ENCODE measurements around the gene SLIT3. TPM values are rescaled to one million over a fixed set of nuclear protein-coding genes. Genes with fewer than 3 reads are reported as not detected.

SLIT3 gene
- total RNA-seq, 2 experiments from 2014 or later: 5.4 to 7.3 TPM

DNA sequence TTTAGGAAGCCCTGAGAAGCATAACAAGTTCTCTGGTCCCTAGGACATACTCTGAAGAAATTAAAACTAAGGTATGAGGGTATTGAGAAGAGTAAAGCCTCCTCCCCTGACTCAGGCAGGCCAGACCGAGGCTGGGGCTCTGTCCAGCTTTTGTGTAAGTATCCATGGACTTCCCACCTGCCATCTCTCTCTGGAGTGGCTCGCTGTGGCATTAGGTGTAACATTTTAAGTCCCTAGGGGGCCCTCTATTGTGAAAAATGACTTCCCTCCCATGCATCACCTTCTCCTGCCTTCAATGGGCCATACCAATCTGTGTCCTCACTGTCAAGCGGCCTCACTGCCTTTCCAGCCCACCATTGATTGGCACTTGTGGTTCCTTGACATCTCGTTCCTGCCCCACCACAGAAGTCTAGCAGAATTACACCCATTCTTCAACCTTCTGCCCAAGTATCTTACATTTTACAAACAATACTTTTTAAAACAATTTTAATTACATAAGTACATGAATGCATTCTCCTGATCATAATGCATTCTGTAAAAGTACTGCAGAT, 205.5 kb downstream of the SLIT3 start:
- no peak overlapping the region for H3K27ac Mint-ChIP-seq
- H3K27me3 Mint-ChIP-seq: peaks cover 6% of the 10 kb centered on the region
- no peak overlapping the region for H3K4me3 Mint-ChIP-seq
- intact Hi-C loops (cut with DNase I, micrococcal nuclease): no loop called here
- no peaks in the 10 kb centered on the region for H3K36me3 Mint-ChIP-seq (ENCODE audit: low read depth)
- CTCF ChIA-PET: no interaction called here
- ATAC-seq (no peak), DNase-seq (no peak)
- POLR2A ChIA-PET: no interaction called here
- no peaks in the 10 kb centered on the region for H3K9me3 Mint-ChIP-seq (ENCODE audit: low read depth)
- no peaks in the 10 kb centered on the region for H3K4me1 Mint-ChIP-seq

DNA sequence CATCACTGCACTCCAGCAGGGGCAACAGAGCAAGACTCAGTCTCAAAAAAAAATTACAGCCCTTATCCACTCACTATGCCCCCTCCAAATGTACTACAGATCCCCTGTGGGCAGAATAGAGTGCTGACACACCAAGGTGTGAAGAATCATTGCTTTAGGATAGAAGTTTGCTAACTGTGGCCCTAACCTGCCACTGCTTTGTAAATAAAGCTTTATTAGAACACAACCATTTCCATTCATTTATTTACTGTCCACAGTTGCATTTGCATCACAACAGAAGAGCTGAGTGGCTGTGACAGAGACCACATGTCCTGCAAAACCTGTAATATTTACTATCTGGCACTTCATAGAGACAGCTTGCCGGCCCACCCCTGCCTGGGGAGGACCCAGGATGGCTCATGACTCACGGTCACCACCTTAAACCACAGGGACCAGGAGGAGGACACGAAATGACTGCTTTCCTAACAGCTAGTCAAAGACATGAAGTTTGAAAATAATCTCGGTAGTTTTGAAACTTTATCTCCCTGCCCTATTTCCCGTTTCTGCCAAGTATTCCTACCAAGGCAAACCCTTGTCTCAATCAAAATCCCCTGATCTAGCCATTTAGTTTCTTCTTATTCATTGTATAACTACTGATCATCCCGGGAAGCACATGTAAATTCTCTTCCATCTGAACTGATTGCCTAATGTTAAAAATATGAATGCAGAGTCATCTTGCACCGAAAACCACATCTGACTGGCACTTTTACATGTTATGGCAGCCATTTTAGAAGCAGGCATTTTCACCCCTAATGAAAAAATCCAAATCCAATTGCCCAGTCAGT, 206.1 kb downstream of the SLIT3 start:
- ChIA-PET POLR2A (no interaction called here), CTCF (interaction anchor here (0.6 kb wide), 1 partner anchor 142 kb away, joined by 3 read pairs; no protein-coding TSS in a partner anchor)
- H3K9me3 Mint-ChIP-seq (ENCODE audit: low read depth): no peaks in the 10 kb centered on the region
- intact Hi-C loops (cut with DNase I, micrococcal nuclease): no loop called here
- H3K4me1 Mint-ChIP-seq: no peaks in the 10 kb centered on the region
- H3K27ac Mint-ChIP-seq: no peak overlapping the region
- ATAC-seq (no peak), DNase-seq (no peak)
- peaks cover 6% of the 10 kb centered on the region for H3K27me3 Mint-ChIP-seq
- no peaks in the 10 kb centered on the region for H3K36me3 Mint-ChIP-seq (ENCODE audit: low read depth)
- no peak overlapping the region for H3K4me3 Mint-ChIP-seq

DNA sequence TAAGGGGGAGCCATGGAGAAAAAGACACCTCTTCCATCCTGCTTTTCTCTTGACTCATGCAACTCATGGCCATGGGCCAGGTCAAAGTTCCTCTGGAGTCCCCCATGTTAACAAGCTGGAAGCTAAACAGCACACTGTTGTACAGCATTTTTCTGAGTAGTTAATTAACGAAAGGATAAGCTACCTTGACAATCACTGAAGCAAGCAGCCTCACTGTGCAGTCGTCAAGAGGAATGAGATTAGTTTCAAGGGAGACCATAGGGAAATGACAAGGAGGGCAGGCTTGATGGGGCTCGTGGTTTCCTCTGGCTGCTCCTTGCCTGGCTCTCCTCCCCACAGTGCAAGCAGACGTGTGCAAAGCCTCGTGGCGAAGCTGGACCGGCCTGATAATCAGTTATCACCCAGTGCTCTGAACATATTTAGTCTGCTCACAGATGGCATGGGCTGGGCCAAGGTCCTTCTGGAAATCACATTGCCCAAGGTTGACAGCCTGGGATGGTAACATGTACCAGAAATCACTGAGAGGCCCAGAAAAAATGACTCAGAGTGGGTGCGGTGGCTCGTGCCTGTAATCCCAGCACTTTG, 209.5 kb downstream of the SLIT3 start:
- Mint-ChIP-seq H3K27ac (no peak overlapping the region), H3K4me3 (no peak overlapping the region), H3K4me1 (no peaks in the 10 kb centered on the region), H3K27me3 (peaks cover 4% of the 10 kb centered on the region), H3K36me3 (ENCODE audit: low read depth) (no peaks in the 10 kb centered on the region), H3K9me3 (ENCODE audit: low read depth) (no peaks in the 10 kb centered on the region)
- DNase-seq (no peak), ATAC-seq (no peak)
- POLR2A ChIA-PET: no interaction called here
- CTCF ChIA-PET: interaction anchor here (0.9 kb wide), 1 partner anchor 50 kb away, joined by 4 read pairs; no protein-coding TSS in a partner anchor
- intact Hi-C loops (cut with DNase I, micrococcal nuclease): no loop called here

- POLR2A ChIA-PET: no interaction called here
- no peak overlapping the region for H3K27ac Mint-ChIP-seq
- CTCF ChIA-PET: no interaction called here
- H3K36me3 Mint-ChIP-seq (ENCODE audit: low read depth): no peaks in the 10 kb centered on the region
- ATAC-seq (no peak), DNase-seq (no peak)
- H3K4me1 Mint-ChIP-seq: no peaks in the 10 kb centered on the region
- H3K9me3 Mint-ChIP-seq (ENCODE audit: low read depth): no peaks in the 10 kb centered on the region
- H3K4me3 Mint-ChIP-seq: no peak overlapping the region
- intact Hi-C loops (cut with DNase I, micrococcal nuclease): loop anchor here in 1 of 2 experiments (5.0 kb wide), 1 partner anchor 102 kb away; no protein-coding TSS in a partner anchor
- no peaks in the 10 kb centered on the region for H3K27me3 Mint-ChIP-seq
These were observed 211.6 kb downstream of the SLIT3 start for GRCh38 chr5:169089343-169089742.

GRCh38 chr5:169088028-169088725, 212.8 kb downstream of the SLIT3 start:
- no peak overlapping the region for H3K4me3 Mint-ChIP-seq
- CTCF ChIA-PET: no interaction called here

DNA sequence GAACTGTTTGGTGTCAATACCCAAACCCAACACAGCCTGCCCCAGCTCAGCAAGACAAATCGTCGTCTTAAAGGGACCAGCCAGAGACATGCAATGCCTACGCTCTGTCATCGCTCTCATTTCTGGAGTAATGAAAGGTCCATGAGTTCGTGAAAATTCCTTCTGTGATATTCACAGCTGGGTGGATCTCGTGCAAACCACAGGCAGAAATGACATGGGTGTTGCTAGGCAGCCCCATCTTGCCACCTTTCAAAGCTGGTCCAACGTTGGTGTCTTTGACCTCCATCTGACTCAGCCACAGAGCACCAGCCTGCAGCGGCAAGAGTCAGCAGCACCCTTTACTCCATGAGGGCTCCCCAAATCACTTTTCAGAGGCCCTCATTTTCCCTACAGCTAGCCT, 215.3 kb downstream of the SLIT3 start:
- intact Hi-C loops (cut with DNase I, micrococcal nuclease): loop anchor here in 1 of 2 experiments (5.0 kb wide), 1 partner anchor 98 kb away; no protein-coding TSS in a partner anchor

More at GRCh38 chr5:169088028-169088725, 212.8 kb downstream of the SLIT3 start:
- Mint-ChIP-seq H3K27ac (no peak overlapping the region), H3K4me1 (no peaks in the 10 kb centered on the region), H3K36me3 (ENCODE audit: low read depth) (no peaks in the 10 kb centered on the region), H3K27me3 (no peaks in the 10 kb centered on the region), H3K9me3 (ENCODE audit: low read depth) (no peaks in the 10 kb centered on the region)
- ATAC-seq: no peak
- DNase-seq: no peak
- POLR2A ChIA-PET: no interaction called here
- intact Hi-C loops (cut with DNase I, micrococcal nuclease): loop anchor here in 1 of 2 experiments (5.0 kb wide), 1 partner anchor 101 kb away; no protein-coding TSS in a partner anchor

GRCh38 chr5:169085212-169085611, 215.7 kb downstream of the SLIT3 start:
- Mint-ChIP-seq H3K27me3 (no peaks in the 10 kb centered on the region), H3K9me3 (ENCODE audit: low read depth) (no peaks in the 10 kb centered on the region), H3K36me3 (ENCODE audit: low read depth) (no peaks in the 10 kb centered on the region), H3K4me1 (no peaks in the 10 kb centered on the region), H3K4me3 (no peak overlapping the region), H3K27ac (no peak overlapping the region)
- POLR2A ChIA-PET: no interaction called here
- intact Hi-C loops (cut with DNase I, micrococcal nuclease): loop anchor here in 1 of 2 experiments (5.0 kb wide), 1 partner anchor 98 kb away; no protein-coding TSS in a partner anchor
- DNase-seq: no peak
- no peak for ATAC-seq
- CTCF ChIA-PET: no interaction called here

More for the DNA sequence above, 215.3 kb downstream of the SLIT3 start:
- POLR2A ChIA-PET: no interaction called here
- DNase-seq: no peak
- Mint-ChIP-seq H3K27ac (no peak overlapping the region), H3K9me3 (ENCODE audit: low read depth) (no peaks in the 10 kb centered on the region), H3K27me3 (no peaks in the 10 kb centered on the region), H3K4me3 (no peak overlapping the region), H3K4me1 (no peaks in the 10 kb centered on the region), H3K36me3 (ENCODE audit: low read depth) (no peaks in the 10 kb centered on the region)
- CTCF ChIA-PET: no interaction called here
- no peak for ATAC-seq

- ChIA-PET POLR2A (no interaction called here), CTCF (no interaction called here)
- no peak for DNase-seq
- intact Hi-C loops (cut with DNase I, micrococcal nuclease): loop anchor here in 1 of 2 experiments (5.0 kb wide), 1 partner anchor 97 kb away; no protein-coding TSS in a partner anchor
- no peaks in the 10 kb centered on the region for H3K9me3 Mint-ChIP-seq (ENCODE audit: low read depth)
- H3K27me3 Mint-ChIP-seq: no peaks in the 10 kb centered on the region
- H3K36me3 Mint-ChIP-seq (ENCODE audit: low read depth): no peaks in the 10 kb centered on the region
- H3K27ac Mint-ChIP-seq: no peak overlapping the region
- no peak for ATAC-seq
- no peaks in the 10 kb centered on the region for H3K4me1 Mint-ChIP-seq
- no peak overlapping the region for H3K4me3 Mint-ChIP-seq
These were observed 216.2 kb downstream of the SLIT3 start for GRCh38 chr5:169084775-169085174.

GRCh38 chr5:169083394-169084018, 217.4 kb downstream of the SLIT3 start:
- ChIA-PET CTCF (no interaction called here), POLR2A (no interaction called here)
- no peaks in the 10 kb centered on the region for H3K36me3 Mint-ChIP-seq (ENCODE audit: low read depth)
- no peak overlapping the region for H3K4me3 Mint-ChIP-seq
- ATAC-seq: no peak
- DNase-seq: no peak
- no peak overlapping the region for H3K27ac Mint-ChIP-seq
- H3K4me1 Mint-ChIP-seq: no peaks in the 10 kb centered on the region
- H3K27me3 Mint-ChIP-seq: no peaks in the 10 kb centered on the region
- intact Hi-C loops (cut with DNase I, micrococcal nuclease): no loop called here
- no peaks in the 10 kb centered on the region for H3K9me3 Mint-ChIP-seq (ENCODE audit: low read depth)

- POLR2A ChIA-PET: no interaction called here
- CTCF ChIA-PET: interaction anchor here (1.1 kb wide), 1 partner anchor 9 kb away, joined by 3 read pairs; no protein-coding TSS in a partner anchor
- H3K27ac Mint-ChIP-seq: no peak overlapping the region
These were observed 219.8 kb downstream of the SLIT3 start for GRCh38 chr5:169081000-169081724.

More at GRCh38 chr5:169081000-169081724, 219.8 kb downstream of the SLIT3 start:
- no peaks in the 10 kb centered on the region for H3K27me3 Mint-ChIP-seq
- ATAC-seq (no peak), DNase-seq (no peak)
- H3K4me3 Mint-ChIP-seq: no peak overlapping the region
- intact Hi-C loops (cut with DNase I, micrococcal nuclease): no loop called here
- H3K9me3 Mint-ChIP-seq (ENCODE audit: low read depth): no peaks in the 10 kb centered on the region
- no peaks in the 10 kb centered on the region for H3K4me1 Mint-ChIP-seq
- H3K36me3 Mint-ChIP-seq (ENCODE audit: low read depth): no peaks in the 10 kb centered on the region

Measured in activated CD4-positive, alpha-beta T cell treated with anti-CD3 and anti-CD28 coated beads for 36 hours (primary cell).